HG03103 (cell line): ENCODE data around the gene USP40.

Source experiments
- ATAC-seq: cut with Tn5 transposase; IDR thresholded peaks from one replicate; pipeline ENCODE4 v1.9.1; 2021; ENCODE audit warnings: low read depth; ENCODE audit not compliant: unreplicated experiment

USP40 gene

GRCh38 chr2:233476651-233477547, 89.7 kb downstream of the USP40 start:
- no peak for ATAC-seq

GRCh38 chr2:233476063-233476410, 90.5 kb downstream of the USP40 start:
- ATAC-seq = no peak

GRCh38 chr2:233474308-233475160, 92.0 kb downstream of the USP40 start:
- no peak for ATAC-seq

GRCh38 chr2:233473878-233474277, 92.7 kb downstream of the USP40 start:
- ATAC-seq = no peak

GRCh38 chr2:233473386-233473791, 93.2 kb downstream of the USP40 start:
- no peak for ATAC-seq

GRCh38 chr2:233471291-233472035, 95.1 kb downstream of the USP40 start:
- ATAC-seq = no peak

- no peak for ATAC-seq
Observed at GRCh38 chr2:233470839-233471238, 95.7 kb downstream of the USP40 start.

GRCh38 chr2:233470011-233470687, 96.4 kb downstream of the USP40 start:
- no peak for ATAC-seq

GRCh38 chr2:233469261-233470010, 97.1 kb downstream of the USP40 start:
- ATAC-seq = no peak

- no peak for ATAC-seq
Observed at GRCh38 chr2:233468741-233469110, 97.9 kb downstream of the USP40 start.

- no peak for ATAC-seq
Observed at GRCh38 chr2:233468047-233468740, 98.4 kb downstream of the USP40 start.

- ATAC-seq = no peak
Observed at GRCh38 chr2:233466991-233467603, 99.5 kb downstream of the USP40 start.

- ATAC-seq = no peak
Observed at GRCh38 chr2:233464531-233465240, 101.9 kb downstream of the USP40 start.

GRCh38 chr2:233464056-233464455, 102.5 kb downstream of the USP40 start:
- no peak for ATAC-seq

- no peak for ATAC-seq
Observed at GRCh38 chr2:233463586-233463985, 103.0 kb downstream of the USP40 start.

- no peak for ATAC-seq
Observed at GRCh38 chr2:233462826-233463470, 103.6 kb downstream of the USP40 start.

- no peak for ATAC-seq
Observed at GRCh38 chr2:233462202-233462785, 104.3 kb downstream of the USP40 start.
